Neuronal stem cell (in vitro differentiated cells): ENCODE data around the gene CTNNA3.

Source experiments
- DNase-seq: peaks from one replicate; pipeline ENCODE4 v3.0.0-alpha.2; 2013; ENCODE audit warnings: low spot score
- H2AFZ ChIP-seq: one replicate; pipeline ENCODE4 v1.6.1; 2013; ENCODE audit warnings: mild to moderate bottlenecking, low read length, inconsistent platforms
- H2AK5ac ChIP-seq: 2 replicates; pipeline ENCODE4 v1.6.1; 2013; ENCODE audit warnings: low read depth, mild to moderate bottlenecking, inconsistent platforms, low read length, moderate library complexity, mixed read lengths
- H2BK120ac ChIP-seq: 2 replicates; pipeline ENCODE4 v1.6.1; 2013; ENCODE audit warnings: low read depth, mild to moderate bottlenecking, inconsistent platforms, low read length, moderate library complexity, mixed read lengths
- H2BK12ac ChIP-seq: one replicate; pipeline ENCODE4 v1.6.1; 2013; ENCODE audit warnings: low read length, inconsistent platforms
- H2BK15ac ChIP-seq: 2 replicates; pipeline ENCODE4 v1.6.1; 2013; ENCODE audit warnings: mild to moderate bottlenecking, low read length, inconsistent platforms, mixed read lengths
- H2BK5ac ChIP-seq: one replicate; pipeline ENCODE4 v1.6.1; 2013; ENCODE audit warnings: inconsistent platforms, mild to moderate bottlenecking, low read length, moderate library complexity
- H3K14ac ChIP-seq: one replicate; pipeline ENCODE4 v1.6.1; 2013; ENCODE audit warnings: low read length, inconsistent platforms
- H3K18ac ChIP-seq: 2 replicates; pipeline ENCODE4 v1.6.1; 2013; ENCODE audit warnings: low read length, inconsistent platforms
- H3K23ac ChIP-seq: 2 replicates; pipeline ENCODE4 v1.6.1; 2013; ENCODE audit warnings: low read depth, mild to moderate bottlenecking, mixed read lengths, low read length, inconsistent platforms; ENCODE audit not compliant: poor library complexity
- H3K27ac ChIP-seq: replicated peaks from 3 replicates; pipeline ENCODE4 v1.5.1; 2013; ENCODE audit warnings: low read length, inconsistent platforms
- H3K27me3 ChIP-seq, 3 experiments: 2 replicates each; pipeline ENCODE4 v1.6.1; 2013; ENCODE audit warnings: low read length in 3 of 3, mild to moderate bottlenecking in 2 of 3, inconsistent platforms in 1 of 3, low read depth in 1 of 3, mixed read lengths in 1 of 3, moderate library complexity in 1 of 3; ENCODE audit not compliant: control insufficient read depth in 3 of 3, insufficient read depth in 3 of 3
- H3K36me3 ChIP-seq, 2 donors: replicated peaks in 1 of 2; 2 replicates each; pipeline ENCODE4 v1.6.1; 2013; ENCODE audit warnings: low read length in 2 of 2; ENCODE audit not compliant: control insufficient read depth in 2 of 2, insufficient read depth in 2 of 2
- H3K4ac ChIP-seq: 2 replicates; pipeline ENCODE4 v1.6.1; 2013; ENCODE audit warnings: inconsistent platforms, mild to moderate bottlenecking, low read length, moderate library complexity
- H3K4me1 ChIP-seq, 2 donors: 1 replicate in 1 of 2; 2 replicates in 1 of 2; pipeline ENCODE4 v1.6.1; 2013; ENCODE audit warnings: low read length in 2 of 2, low read depth in 1 of 2; ENCODE audit not compliant: control insufficient read depth in 2 of 2, insufficient read depth in 1 of 2
- H3K4me2 ChIP-seq: one replicate; pipeline ENCODE4 v1.6.1; 2013; ENCODE audit warnings: mild to moderate bottlenecking, low read length, inconsistent platforms; ENCODE audit not compliant: insufficient read depth, poor library complexity, severe bottlenecking
- H3K4me3 ChIP-seq, 2 donors: 2 replicates each; pipeline ENCODE4 v1.5.1; 2013; ENCODE audit warnings: low read length in 2 of 2, mild to moderate bottlenecking in 2 of 2, inconsistent platforms in 1 of 2, moderate library complexity in 1 of 2
- H3K79me1 ChIP-seq: one replicate; pipeline ENCODE4 v1.6.1; 2013; ENCODE audit warnings: low read depth, mild to moderate bottlenecking, inconsistent platforms, low read length, moderate library complexity
- H3K9ac ChIP-seq: one replicate; pipeline ENCODE4 v1.6.1; 2013; ENCODE audit warnings: mild to moderate bottlenecking, low read depth, low read length, inconsistent platforms; ENCODE audit not compliant: poor library complexity
- H3K9me3 ChIP-seq, 2 donors: replicated peaks in 1 of 2; 2 replicates each; pipeline versions ENCODE3 to v1.6.1; 2013; ENCODE audit warnings: low read length in 2 of 2, mild to moderate bottlenecking in 2 of 2, inconsistent platforms in 1 of 2, low read depth in 1 of 2, mixed read lengths in 1 of 2, moderate library complexity in 1 of 2; ENCODE audit not compliant: control insufficient read depth in 2 of 2, insufficient read depth in 1 of 2
- H4K8ac ChIP-seq: one replicate; pipeline ENCODE4 v1.6.1; 2013; ENCODE audit warnings: low read depth, mild to moderate bottlenecking, inconsistent platforms, low read length, moderate library complexity
- H4K91ac ChIP-seq: one replicate; pipeline ENCODE4 v1.6.1; 2013; ENCODE audit warnings: low read length, low read depth, mild to moderate bottlenecking, inconsistent platforms; ENCODE audit not compliant: poor library complexity
- whole genome bisulfite sequencing, 2 donors: extraction: QIAGEN DNeasy Blood & Tissue Kit; methylation state at CpG; one replicate each; pipeline ENCODE4 v1.1.7; 2013; ENCODE audit warnings: missing lambda C conversion rate in 2 of 2, mixed read lengths in 1 of 2; ENCODE audit not compliant: insufficient read length in 2 of 2, insufficient replicate concordance in 1 of 2; ENCODE audit errors: extremely low coverage in 2 of 2; 5-methylcytosine and 5-hydroxymethylcytosine counted together

The CTNNA3 gene

DNA sequence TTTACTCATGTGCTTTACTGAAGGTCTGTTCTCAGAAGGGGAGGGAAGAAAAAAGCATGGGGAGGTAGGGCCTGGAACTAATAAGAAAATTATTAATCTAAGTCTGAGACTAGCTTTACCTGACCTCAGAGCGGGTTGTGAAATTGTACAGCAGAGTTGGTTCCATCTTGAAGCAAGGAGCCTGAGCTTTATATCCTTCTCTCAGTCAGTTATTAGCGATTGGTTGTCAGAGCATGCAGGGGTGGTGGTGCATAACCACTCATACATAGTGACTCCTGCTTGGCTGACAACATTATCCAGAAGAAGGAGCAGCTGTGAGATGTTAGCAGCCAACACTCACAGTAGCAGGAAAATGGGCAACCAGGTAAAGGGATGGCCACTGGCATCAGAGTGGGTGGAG is 1746.5 kb downstream of the CTNNA3 start:
- Histone ChIP-seq H4K91ac (no peak overlapping the region), H3K79me1 (no peaks in the 10 kb centered on the region), H3K9ac (no peak overlapping the region), H3K23ac (no peak overlapping the region), H3K4ac (no peak overlapping the region), H3K27ac (no peak overlapping the region), H2BK5ac (no peak overlapping the region), H2BK15ac (no peak overlapping the region), H3K36me3 (peaks cover 0 to 2% of the 10 kb centered on the region in 2 donors), H2BK12ac (no peak overlapping the region), H3K4me3 (no peak overlapping the region), H2BK120ac (no peak overlapping the region), H3K4me2 (no peak overlapping the region), H3K18ac (peak overlapping the region; percentile 35), H3K14ac (no peak overlapping the region), H3K4me1 (no peaks in the 10 kb centered on the region), H3K9me3 (no peaks in the 10 kb centered on the region), H4K8ac (no peak overlapping the region), H3K27me3 (no peaks in the 10 kb centered on the region), H2AFZ (no peak overlapping the region), H2AK5ac (no peak overlapping the region)
- WGBS, 2 donors: no CpG with 5 or more reads among the region's 2 CpGs
- no peak for DNase-seq

DNA sequence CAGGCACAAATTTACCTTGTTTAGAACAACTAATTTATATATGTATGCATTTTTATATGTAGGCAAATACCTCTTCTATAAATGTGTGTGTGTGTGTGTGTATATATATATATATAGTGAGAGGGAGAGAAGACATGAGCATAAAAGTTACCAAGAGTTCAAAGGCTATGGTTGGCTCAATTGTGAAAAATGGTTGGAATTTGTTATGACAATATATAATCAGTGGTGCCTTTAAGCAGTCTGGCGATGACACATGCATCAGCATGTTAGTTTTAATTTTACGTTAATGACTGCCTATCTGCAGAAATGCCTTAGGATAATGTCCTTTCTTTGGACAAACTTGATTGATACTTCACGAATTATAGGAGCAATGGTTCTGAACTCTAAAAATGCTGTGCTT is 1750.9 kb downstream of the CTNNA3 start:
- no peak overlapping the region for H2BK15ac ChIP-seq
- peaks cover 0 to 2% of the 10 kb centered on the region in 2 donors for H3K36me3 ChIP-seq
- H2AFZ ChIP-seq: no peak overlapping the region
- no peak overlapping the region for H2BK120ac ChIP-seq
- no peaks in the 10 kb centered on the region for H3K79me1 ChIP-seq
- H3K18ac ChIP-seq: no peak overlapping the region
- no peak overlapping the region for H3K4me3 ChIP-seq
- H3K9ac ChIP-seq: no peak overlapping the region
- H2BK12ac ChIP-seq: no peak overlapping the region
- no peak for DNase-seq
- no peak overlapping the region for H3K14ac ChIP-seq
- no peak overlapping the region for H3K23ac ChIP-seq
- no peak overlapping the region for H4K8ac ChIP-seq
- no peaks in the 10 kb centered on the region for H3K9me3 ChIP-seq
- no peaks in the 10 kb centered on the region for H3K4me1 ChIP-seq
- H4K91ac ChIP-seq: no peak overlapping the region
- H3K27ac ChIP-seq: no peak overlapping the region
- no peaks in the 10 kb centered on the region for H3K27me3 ChIP-seq
- no peak overlapping the region for H2BK5ac ChIP-seq
- no peak overlapping the region for H3K4me2 ChIP-seq
- H2AK5ac ChIP-seq: no peak overlapping the region
- no peak overlapping the region for H3K4ac ChIP-seq
- WGBS, 2 donors: no CpG with 5 or more reads among the region's 3 CpGs

DNA sequence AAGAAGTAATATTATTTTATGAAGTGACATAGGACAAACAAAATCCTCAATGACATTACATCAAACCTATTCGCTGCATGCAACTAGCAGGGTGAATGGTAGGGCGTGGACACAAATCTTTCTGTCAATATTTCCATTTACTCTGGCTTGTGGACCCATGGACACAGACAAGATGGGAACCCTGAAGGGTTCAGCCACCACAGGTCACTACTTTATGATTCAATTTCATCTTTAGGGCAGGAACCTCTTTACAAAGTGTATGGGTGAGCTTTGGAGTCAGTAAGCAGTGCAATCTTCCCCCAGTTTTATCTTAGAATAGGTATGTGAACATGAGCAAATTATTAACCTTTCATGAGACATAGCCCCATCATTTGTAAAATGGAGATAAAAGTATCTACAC is 1752.5 kb downstream of the CTNNA3 start:
- Histone ChIP-seq H3K9me3 (no peaks in the 10 kb centered on the region), H3K4me1 (no peaks in the 10 kb centered on the region), H2BK12ac (no peak overlapping the region), H2AK5ac (no peak overlapping the region), H2BK5ac (no peak overlapping the region), H3K4me2 (no peak overlapping the region), H3K4ac (no peak overlapping the region), H3K27me3 (no peaks in the 10 kb centered on the region), H4K91ac (no peak overlapping the region), H3K23ac (no peak overlapping the region), H2BK120ac (no peak overlapping the region), H4K8ac (no peak overlapping the region), H2BK15ac (no peak overlapping the region), H3K79me1 (no peaks in the 10 kb centered on the region), H3K18ac (no peak overlapping the region), H3K27ac (no peak overlapping the region), H3K14ac (no peak overlapping the region), H3K9ac (no peak overlapping the region), H2AFZ (no peak overlapping the region), H3K4me3 (no peak overlapping the region), H3K36me3 (no peaks in the 10 kb centered on the region)
- DNase-seq: no peak
- WGBS, 2 donors: no CpG with 5 or more reads among the region's 2 CpGs

DNA sequence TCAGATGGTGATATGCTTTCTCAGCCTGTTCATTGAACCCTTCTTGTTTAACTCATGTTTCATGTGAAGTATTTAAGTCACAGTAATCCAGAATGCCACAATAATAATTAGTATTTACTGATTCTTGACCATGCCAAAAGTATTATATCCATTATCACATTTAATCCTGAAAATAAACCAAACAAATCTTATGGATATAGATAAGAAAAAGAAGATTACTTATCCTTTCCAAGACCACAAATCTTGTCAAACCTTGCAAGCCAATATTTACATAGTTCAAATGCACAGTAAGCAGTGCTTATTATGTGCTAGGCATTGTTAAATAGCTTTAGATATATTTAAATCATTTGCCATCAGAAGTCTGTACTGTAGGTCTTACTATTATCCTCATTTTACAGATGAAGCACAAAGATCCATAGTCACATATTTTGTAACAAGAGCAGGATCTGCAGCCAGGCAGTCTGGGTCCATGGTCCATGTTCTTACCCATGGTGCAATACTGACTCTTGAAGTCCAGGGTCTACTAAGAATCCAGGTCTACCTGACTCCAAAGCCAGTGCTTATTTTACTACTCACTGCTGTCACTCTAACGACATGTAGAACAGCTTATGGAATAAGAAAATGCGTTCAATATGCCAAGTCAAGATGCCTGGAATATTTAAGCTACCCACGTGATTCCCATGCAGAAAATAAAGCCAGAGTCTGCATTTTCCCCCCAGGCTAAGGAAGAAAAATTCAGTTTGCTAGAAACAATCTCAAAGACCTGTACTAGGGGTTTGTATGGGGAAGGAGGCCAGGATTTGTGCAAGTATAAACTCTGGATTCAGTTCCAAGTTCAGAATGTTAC is 1755.0 kb downstream of the CTNNA3 start:
- Histone ChIP-seq H3K14ac (no peak overlapping the region), H3K79me1 (no peaks in the 10 kb centered on the region), H3K23ac (no peak overlapping the region), H3K18ac (no peak overlapping the region), H4K8ac (no peak overlapping the region), H2AFZ (no peak overlapping the region), H2BK120ac (no peak overlapping the region), H2BK15ac (no peak overlapping the region), H3K27me3 (no peaks in the 10 kb centered on the region), H3K4me3 (no peak overlapping the region), H3K4ac (no peak overlapping the region), H2BK12ac (no peak overlapping the region), H4K91ac (no peak overlapping the region), H3K36me3 (no peaks in the 10 kb centered on the region), H3K4me2 (no peak overlapping the region), H2AK5ac (no peak overlapping the region), H3K9me3 (no peaks in the 10 kb centered on the region), H2BK5ac (no peak overlapping the region), H3K4me1 (no peaks in the 10 kb centered on the region), H3K9ac (no peak overlapping the region), H3K27ac (no peak overlapping the region)
- WGBS, 2 donors: no CpG with 5 or more reads among the region's 3 CpGs
- DNase-seq: no peak
